Measurements from ENCODE around the gene SMIM44. TPM values are rescaled to one million over a fixed set of nuclear protein-coding genes. Genes with fewer than 3 reads are reported as not detected.
A peak's percentile ranks its signal among the peaks of the same experiment; 100 is the strongest.

The SMIM44 gene
- total RNA-seq, 1 donor from 2014 or later = 3.7 TPM

DNA sequence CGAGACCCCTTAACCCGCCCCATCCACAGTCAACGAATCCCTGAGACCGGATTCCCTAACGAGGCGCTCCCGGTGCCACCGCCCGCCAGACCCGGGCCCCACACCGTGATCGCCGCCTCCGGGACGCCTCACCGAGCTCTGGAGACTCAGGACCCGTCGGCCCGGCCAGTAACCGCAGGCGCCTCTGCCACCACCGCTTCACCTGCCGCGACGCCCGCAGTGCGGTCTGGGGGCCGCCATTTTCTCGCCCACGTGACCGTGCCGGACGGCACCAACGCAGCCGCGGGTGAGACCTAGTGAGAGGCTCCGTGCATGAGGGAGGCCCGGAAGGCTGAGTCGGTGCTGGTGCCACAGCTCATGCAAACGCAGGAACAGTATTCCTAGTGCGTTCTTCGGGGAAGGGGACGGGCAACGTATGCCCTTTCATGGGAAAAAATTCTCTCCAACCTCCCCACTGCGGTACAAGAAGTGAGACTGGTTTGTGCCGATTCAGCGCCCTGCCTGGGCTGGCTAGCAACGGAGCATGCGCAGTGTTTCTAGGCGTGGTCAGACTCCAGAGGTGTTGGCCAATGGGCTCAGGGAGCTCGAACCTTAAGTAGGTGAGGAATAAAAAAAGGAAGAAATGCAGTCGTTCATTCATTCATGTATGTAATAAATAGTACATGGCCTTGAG is 17.3 kb upstream of the SMIM44 start, which contains the start of gene DOHH:
TSS of gene DOHH (minus strand) at position 246 of the 673 bp plus-strand sequence. CDS start 3,860 bp downstream, outside the sequence.
- peak; percentile 96 for DNase-seq (ENCODE audit: low spot score)

- no peak for DNase-seq (ENCODE audit: low spot score)
Observed at GRCh38 chr19:3499738-3500428, 16.6 kb upstream of the SMIM44 start.

GRCh38 chr19:3497757-3498520 is 14.7 kb upstream of the SMIM44 start:
- no peak for DNase-seq (ENCODE audit: low spot score)

GRCh38 chr19:3496392-3497273 is 13.4 kb upstream of the SMIM44 start:
- no peak for DNase-seq (ENCODE audit: low spot score)

GRCh38 chr19:3494559-3494958 is 11.3 kb upstream of the SMIM44 start:
- DNase-seq (ENCODE audit: low spot score) = no peak

DNA sequence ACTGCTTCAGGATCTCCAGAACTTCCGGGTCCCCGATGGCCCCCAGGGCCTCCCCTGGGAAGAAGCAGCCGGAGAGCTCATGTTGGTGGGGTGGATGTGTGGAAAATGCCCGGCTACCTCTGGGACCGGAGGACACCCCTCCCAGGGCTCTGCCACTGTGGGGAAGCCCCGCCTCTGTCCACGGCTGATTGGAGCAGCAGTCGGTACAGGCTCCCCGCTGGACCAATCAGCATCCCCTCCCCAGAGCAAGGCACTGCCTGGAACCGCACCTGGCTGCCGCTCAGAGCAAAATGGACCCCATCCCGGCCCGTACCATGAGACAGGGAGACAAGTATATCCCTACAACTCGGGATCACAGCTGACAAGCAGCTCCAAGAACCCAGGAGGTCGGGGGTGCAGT is 10.8 kb upstream of the SMIM44 start:
- DNase-seq (ENCODE audit: low spot score) = no peak

DNA sequence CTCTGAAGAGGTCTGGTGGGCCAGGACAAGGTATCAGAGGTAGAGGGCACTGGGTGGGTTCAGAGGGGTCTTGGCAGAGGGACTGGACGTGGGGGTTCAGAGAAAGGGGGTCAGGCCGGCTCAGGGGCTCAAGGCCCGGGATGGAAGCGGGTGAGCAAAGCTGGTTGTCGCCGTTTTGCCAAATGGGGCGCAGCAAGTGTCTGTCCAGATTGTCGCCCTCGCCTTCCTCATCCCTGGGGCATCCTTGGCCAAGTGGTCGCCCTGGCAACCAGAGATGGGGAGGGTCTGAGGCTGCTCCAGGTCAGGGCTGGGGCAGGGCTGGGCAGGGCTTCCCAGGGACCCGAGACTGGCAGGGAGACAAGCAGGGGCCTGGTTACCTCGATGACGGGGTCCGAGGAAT is 10.4 kb upstream of the SMIM44 start:
- DNase-seq (ENCODE audit: low spot score) = no peak

DNA sequence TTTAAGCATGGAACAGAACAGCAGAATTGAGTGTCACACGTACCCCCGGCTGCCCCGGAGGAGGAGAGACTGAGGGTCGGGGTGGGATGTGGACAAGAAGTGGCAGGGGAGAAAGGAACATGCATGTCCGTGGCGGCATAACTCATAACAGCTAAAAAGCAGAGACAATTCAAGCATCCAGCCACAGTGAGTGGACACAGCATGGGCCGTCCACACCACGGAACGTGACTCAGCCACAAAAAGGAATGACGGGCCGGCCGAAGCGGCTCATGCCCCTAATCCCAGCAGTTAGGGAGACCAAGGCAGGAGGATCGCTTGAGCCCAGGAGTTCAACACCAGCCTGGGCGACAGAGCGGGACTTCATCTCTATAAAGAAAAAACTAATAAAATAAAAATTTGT is 9.7 kb upstream of the SMIM44 start:
- no peak for DNase-seq (ENCODE audit: low spot score)

- DNase-seq (ENCODE audit: low spot score) = no peak
Observed at GRCh38 chr19:3492131-3492839, 9.0 kb upstream of the SMIM44 start.

- DNase-seq (ENCODE audit: low spot score) = no peak
Observed at GRCh38 chr19:3491396-3492119, 8.3 kb upstream of the SMIM44 start.

- DNase-seq (ENCODE audit: low spot score) = no peak
Observed at GRCh38 chr19:3482507-3483225, 575 bp downstream of the SMIM44 start.

- DNase-seq (ENCODE audit: low spot score) = peak; percentile 54
Observed at GRCh38 chr19:3481241-3482090, 1.8 kb downstream of the SMIM44 start.

GRCh38 chr19:3480383-3481091 is 2.7 kb downstream of the SMIM44 start, which contains the start of gene SMIM24:
SMIM24 (minus strand) TSS chr19:3480525; CDS start chr19:3480463, 62 bp downstream.
- peak; percentile 87 for DNase-seq (ENCODE audit: low spot score)

DNA sequence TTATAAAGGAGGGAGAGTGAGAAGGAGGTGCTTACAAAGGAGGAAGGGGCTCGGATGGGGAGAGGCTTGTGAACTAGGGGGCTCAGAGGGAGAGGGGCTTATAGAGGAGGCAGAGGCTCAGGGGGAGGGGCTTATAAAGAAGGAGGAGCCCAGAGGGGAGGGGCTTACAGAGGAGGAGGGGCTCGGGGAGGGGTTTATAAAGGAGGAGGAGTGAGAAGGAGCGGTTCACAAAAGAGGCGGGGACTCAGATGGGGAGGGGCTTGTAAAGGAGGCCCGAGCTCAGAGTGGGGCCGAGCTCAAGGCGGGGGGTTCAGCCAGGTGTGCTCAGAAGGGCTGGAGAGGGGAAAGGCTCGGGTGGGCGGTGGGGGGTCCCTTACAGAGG is 3.4 kb downstream of the SMIM44 start:
- DNase-seq (ENCODE audit: low spot score) = peak; percentile 62

DNA sequence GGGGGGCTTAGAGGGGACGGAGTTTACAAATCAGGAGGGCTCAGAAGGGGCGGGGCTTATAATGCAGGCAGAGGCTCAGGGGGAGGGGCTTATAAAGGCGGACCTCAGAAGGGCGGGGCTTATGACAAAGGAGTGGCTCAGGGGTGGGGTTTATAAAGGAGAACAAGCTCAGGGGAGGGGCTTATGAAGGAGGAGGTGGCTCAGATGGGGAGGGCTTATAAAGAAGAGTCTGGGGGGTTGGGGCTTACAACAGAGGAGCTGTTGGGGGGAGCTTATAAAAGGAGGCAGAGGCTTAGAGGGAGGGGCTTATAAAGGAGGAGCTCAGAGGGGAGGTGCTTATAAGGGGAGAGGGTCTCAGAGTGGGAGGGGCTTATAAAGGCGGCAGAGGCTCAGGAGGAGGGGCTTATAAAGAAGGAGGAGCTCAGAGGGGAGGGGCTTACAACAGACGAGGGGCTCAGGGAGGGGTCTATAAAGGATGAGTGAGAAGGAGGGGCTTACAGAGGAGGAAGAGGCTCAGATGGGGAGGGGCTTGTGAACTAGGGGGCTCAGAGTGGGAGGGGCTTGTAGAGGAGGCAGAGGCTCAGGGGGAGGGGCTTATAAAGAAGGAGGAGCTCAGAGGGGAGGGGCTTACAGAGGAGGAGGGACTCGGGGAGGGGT is 3.9 kb downstream of the SMIM44 start:
- peak; percentile 72 for DNase-seq (ENCODE audit: low spot score)

- no peak for DNase-seq (ENCODE audit: low spot score)
Observed at GRCh38 chr19:3478409-3479176, 4.6 kb downstream of the SMIM44 start.

DNA sequence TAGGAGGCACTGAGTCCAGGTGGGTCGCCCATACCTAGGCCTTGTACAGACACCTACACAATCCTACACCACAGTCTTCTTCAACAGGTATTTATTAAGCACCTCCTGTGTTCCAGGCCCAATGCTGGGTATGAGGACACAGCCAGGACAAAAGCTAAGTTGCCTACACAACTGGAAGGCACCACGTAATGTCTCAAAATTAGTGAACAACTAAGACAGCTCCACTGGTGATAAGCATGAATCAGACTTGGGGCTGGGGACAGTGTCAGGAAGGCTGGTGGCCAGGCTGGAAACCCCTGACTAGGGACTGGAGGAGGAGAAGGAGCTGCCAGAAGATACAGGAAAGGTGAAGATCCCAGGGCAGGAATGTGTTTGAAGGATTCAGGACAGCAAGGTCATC is 5.3 kb downstream of the SMIM44 start:
- no peak for DNase-seq (ENCODE audit: low spot score)

Data from mucosa of gallbladder (tissue), 1 donor.